Measurements from ENCODE around the gene TDRD10. TPM values are rescaled to one million over a fixed set of nuclear protein-coding genes. Genes with fewer than 3 reads are reported as not detected.

The TDRD10 gene
- total and polyA plus RNA-seq, 4 experiments from 2014 or later = not detected

- H3K27me3 ChIP-seq (ENCODE audit: insufficient read depth, low read length) = no peaks in the 10 kb centered on the region
- no peaks in the 10 kb centered on the region for H3K9me3 ChIP-seq (ENCODE audit: control insufficient read depth in 1 of 2, low read length in 2 of 2)
- ChIA-PET POLR2A (ENCODE audit: partially characterized antibody) (interaction anchor here (1.3 kb wide), 2 partner anchors 9 to 13 kb away, joined by 3 to 6 read pairs; partner anchors contain the start of gene ADAR), CTCF (ENCODE audit: partially characterized antibody) (interaction anchor here (1.0 to 1.4 kb wide), 2 partner anchors 11 to 17 kb away, joined by 5 read pairs; no protein-coding TSS in a partner anchor)
- H3K27ac ChIP-seq (ENCODE audit: low read depth, low read length) = no peak overlapping the region
- peaks cover 88% of the 10 kb centered on the region for H3K36me3 ChIP-seq (ENCODE audit: insufficient read depth, low read length)
- DNase-seq = no peak
- no peaks in the 10 kb centered on the region for H3K27me3 Mint-ChIP-seq
- H3K4me1 Mint-ChIP-seq = peaks cover 5 to 23% (median 12%) of the 10 kb centered on the region in 4 donors
- H3K27ac Mint-ChIP-seq = peak overlapping the region in 1 of 7 donors; percentile 14
- intact Hi-C loops (cut with micrococcal nuclease) = no loop called here
- H3K4me1 ChIP-seq (ENCODE audit: insufficient read depth, low read length) = peaks cover 7% of the 10 kb centered on the region
- H3K9me3 Mint-ChIP-seq = no peaks in the 10 kb centered on the region
- H3K36me3 Mint-ChIP-seq = peaks cover 57 to 88% of the 10 kb centered on the region in 2 donors
- H3K4me3 Mint-ChIP-seq = no peak overlapping the region
- no peak overlapping the region for H3K4me3 ChIP-seq (ENCODE audit: low read length in 2 of 2)
These were observed 92.8 kb downstream of the TDRD10 start for GRCh38 chr1:154594811-154595210.

- ChIA-PET CTCF (ENCODE audit: partially characterized antibody) (interaction anchor here (1.0 kb wide), 1 partner anchor 18 kb away, joined by 5 read pairs; no protein-coding TSS in a partner anchor), POLR2A (ENCODE audit: partially characterized antibody) (interaction anchor here (0.6 to 1.3 kb wide), 3 partner anchors 9 to 26 kb away, joined by 3 to 6 read pairs (median 3); partner anchors contain the start of gene ADAR)
- no peak for DNase-seq
- Histone ChIP-seq H3K36me3 (ENCODE audit: insufficient read depth, low read length) (peaks cover 84% of the 10 kb centered on the region), H3K4me3 (ENCODE audit: low read length in 2 of 2) (no peak overlapping the region), H3K4me1 (ENCODE audit: insufficient read depth, low read length) (peaks cover 13% of the 10 kb centered on the region), H3K27me3 (ENCODE audit: insufficient read depth, low read length) (no peaks in the 10 kb centered on the region), H3K27ac (ENCODE audit: low read depth, low read length) (no peak overlapping the region), H3K9me3 (ENCODE audit: control insufficient read depth in 1 of 2, low read length in 2 of 2) (no peaks in the 10 kb centered on the region)
- peaks cover 59 to 89% of the 10 kb centered on the region in 2 donors for H3K36me3 Mint-ChIP-seq
- no peaks in the 10 kb centered on the region for H3K9me3 Mint-ChIP-seq
- intact Hi-C loops (cut with micrococcal nuclease) = no loop called here
- H3K4me3 Mint-ChIP-seq = no peak overlapping the region
- no peaks in the 10 kb centered on the region for H3K27me3 Mint-ChIP-seq
- peaks cover 6 to 32% (median 19%) of the 10 kb centered on the region in 4 donors for H3K4me1 Mint-ChIP-seq
- H3K27ac Mint-ChIP-seq = peak overlapping the region in 2 of 7 donors; percentile 42 to 71
These were observed 93.6 kb downstream of the TDRD10 start for GRCh38 chr1:154595621-154596020.

Other genes with a start within 250 kb of the TDRD10 start
- 100 to 1,000 TPM; 110 to 121 TPM for gene HAX1, start 229.6 kb upstream of the TDRD10 start, total RNA-seq
- 100 to 1,000 TPM; 167 to 259 TPM for gene HAX1, start 229.6 kb upstream of the TDRD10 start, polyA plus RNA-seq
- not detected for gene AQP10, start 181.1 kb upstream of the TDRD10 start, total RNA-seq
- not detected for gene AQP10, start 181.1 kb upstream of the TDRD10 start, polyA plus RNA-seq
- 100 to 1,000 TPM; 186 TPM for gene ATP8B2, start 176.7 kb upstream of the TDRD10 start, total RNA-seq
- 10 to 100 TPM; 53.5 to 95.4 TPM for gene ATP8B2, start 176.7 kb upstream of the TDRD10 start, polyA plus RNA-seq
- gene IL6R, start 96.9 kb upstream of the TDRD10 start, total RNA-seq = 100 to 1,000 TPM; 101 to 106 TPM
- 10 to 100 TPM; 54.6 to 73.0 TPM for gene IL6R, start 96.9 kb upstream of the TDRD10 start, polyA plus RNA-seq
- gene SHE, start 193 bp downstream of the TDRD10 start, total RNA-seq = not detected
- not detected for gene SHE, start 193 bp downstream of the TDRD10 start, polyA plus RNA-seq
- gene UBE2Q1, start 56.4 kb downstream of the TDRD10 start, total RNA-seq = 100 to 1,000 TPM; 112 to 132 TPM
- gene UBE2Q1, start 56.4 kb downstream of the TDRD10 start, polyA plus RNA-seq = 10 to 100 TPM in 1 of 2 donors, 1 to 10 TPM in 1; 6.4 to 18.6 TPM
- not detected for gene CHRNB2, start 65.6 kb downstream of the TDRD10 start, total RNA-seq
- gene CHRNB2, start 65.6 kb downstream of the TDRD10 start, polyA plus RNA-seq = not detected
- gene ADAR, start 106.0 kb downstream of the TDRD10 start, total RNA-seq = 100 to 1,000 TPM; 240 to 247 TPM
- gene ADAR, start 106.0 kb downstream of the TDRD10 start, polyA plus RNA-seq = 100 to 1,000 TPM in 1 of 2 donors, 10 to 100 TPM in 1; 64.4 to 162 TPM